GM10847 (cell line): ENCODE data around the gene PPFIBP1.

Source experiments
- POLR2A ChIP-seq: IDR thresholded peaks from 2 replicates; pipeline ENCODE4 v1.6.1; 2011; ENCODE audit not compliant: insufficient read length; ENCODE audit errors: extremely low read depth

Gene PPFIBP1

DNA sequence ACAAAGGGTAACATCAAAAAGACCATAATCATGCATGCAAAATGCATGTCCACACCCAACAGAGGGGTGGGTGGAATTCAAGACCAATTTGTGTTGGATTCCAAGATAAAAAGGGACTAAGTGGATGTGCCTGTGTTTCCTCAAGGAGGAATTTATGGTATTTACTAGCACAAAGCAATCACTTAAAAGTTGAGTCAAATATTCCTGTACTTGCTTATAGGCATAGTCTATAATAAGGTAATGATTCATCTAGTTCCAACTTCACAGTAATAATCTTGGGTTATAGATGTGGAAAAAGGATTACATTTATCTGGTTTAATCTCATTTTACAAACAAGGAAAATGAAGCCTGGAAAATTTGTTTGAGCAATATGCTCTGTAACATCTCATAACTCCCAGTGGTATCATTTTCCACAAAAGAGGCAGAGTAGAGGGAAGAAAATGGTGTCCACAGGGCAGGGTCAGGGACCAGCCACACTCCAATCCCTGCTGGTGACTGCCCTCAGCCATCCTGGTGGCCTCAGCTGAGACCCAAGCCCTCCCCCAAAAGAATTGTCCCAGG, 91.4 kb downstream of the PPFIBP1 start:
- no peak for TF ChIP-seq POLR2A

DNA sequence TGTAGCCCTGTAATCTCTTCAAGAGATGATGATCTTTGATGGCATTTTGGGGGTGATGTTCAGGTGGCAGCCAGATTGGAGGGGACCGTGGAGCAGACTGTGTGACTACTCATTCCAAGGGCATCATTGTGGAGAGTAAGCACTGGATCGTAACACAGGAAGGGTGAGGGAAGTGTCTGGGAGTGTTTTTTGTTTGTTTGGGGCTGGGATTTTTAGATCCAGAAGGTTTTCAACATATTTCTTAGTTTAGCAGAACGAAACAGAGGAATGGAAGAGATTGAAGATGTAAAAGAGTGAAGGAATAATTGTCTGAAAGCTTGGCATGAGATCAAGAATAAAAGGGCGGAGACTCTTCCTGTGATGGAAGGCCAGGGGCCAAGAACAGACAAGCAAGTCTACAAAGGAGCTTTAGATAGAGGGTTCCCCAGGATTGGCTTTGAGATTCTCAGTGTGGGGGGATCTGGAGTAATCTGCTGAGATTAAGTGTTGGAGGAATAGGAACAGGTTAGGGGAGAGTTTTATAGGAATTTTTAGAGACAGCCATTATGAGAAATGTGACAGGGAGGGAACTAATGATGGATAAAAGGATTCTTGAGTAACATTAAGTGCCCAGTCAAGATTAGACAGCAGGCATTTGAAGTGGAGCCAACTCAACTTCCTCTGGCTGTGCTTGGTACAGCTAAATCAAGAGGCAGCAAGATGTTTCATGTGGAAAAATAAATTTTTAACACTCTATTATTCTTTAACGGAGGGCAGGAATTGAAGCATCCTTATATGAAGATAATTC, 92.5 kb downstream of the PPFIBP1 start:
- no peak for TF ChIP-seq POLR2A

DNA sequence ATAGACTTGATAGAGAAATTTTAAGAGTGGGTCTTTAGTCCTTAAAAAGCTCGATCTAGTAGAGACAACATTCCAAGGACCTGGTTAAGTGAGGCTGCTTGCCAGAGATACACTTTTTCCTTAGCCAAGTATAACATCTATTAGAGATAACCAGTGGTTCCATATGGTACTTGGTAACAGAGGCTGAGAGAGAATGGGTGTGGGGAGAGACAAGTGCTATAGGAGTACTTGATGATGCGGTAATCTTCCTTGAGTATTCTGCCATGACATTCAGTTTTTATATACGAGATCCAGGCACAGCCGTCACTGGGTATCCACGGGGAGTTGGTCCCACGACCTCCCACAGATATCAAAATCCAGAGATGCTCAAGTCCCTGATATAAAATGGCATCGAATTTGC, 94.8 kb downstream of the PPFIBP1 start:
- TF ChIP-seq POLR2A: no peak

DNA sequence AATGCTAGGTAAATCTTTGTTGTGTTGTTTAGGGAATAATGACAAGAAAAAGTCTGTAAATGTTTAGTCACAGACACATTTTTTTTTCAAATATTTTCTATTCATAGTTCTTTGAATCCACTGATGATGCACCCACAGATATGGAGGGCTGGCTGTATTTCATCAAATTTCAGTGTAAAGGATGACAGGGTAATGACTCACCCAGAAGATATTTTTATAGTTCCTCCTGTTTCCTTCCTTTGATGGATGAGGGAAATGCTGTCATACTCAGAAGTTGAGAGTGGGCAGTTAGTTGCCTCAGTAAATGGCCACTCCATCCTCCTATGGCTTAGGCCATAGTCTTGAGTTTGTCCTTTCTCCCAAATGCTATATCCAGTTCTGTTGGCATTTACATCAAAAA, 95.3 kb downstream of the PPFIBP1 start:
- no peak for TF ChIP-seq POLR2A

DNA sequence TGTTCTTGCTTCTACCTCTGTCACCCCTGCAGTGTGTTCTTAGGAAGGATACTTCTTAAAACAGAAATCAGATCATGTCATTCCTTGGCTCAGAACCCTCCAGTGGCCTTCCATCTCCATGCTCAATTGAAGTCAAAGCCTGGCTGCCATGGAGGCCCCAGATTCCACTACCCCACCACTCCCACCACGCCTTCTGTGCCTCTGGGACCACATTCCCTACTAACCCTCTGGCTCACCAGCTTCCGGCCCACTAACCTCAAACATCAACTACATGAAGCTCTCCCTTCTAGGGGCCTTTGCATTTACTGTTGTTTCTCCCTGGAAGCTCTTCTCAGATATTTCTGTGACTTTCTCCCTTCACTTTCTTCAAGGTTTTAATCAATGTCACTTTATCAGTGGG, 96.1 kb downstream of the PPFIBP1 start:
- no peak for TF ChIP-seq POLR2A

DNA sequence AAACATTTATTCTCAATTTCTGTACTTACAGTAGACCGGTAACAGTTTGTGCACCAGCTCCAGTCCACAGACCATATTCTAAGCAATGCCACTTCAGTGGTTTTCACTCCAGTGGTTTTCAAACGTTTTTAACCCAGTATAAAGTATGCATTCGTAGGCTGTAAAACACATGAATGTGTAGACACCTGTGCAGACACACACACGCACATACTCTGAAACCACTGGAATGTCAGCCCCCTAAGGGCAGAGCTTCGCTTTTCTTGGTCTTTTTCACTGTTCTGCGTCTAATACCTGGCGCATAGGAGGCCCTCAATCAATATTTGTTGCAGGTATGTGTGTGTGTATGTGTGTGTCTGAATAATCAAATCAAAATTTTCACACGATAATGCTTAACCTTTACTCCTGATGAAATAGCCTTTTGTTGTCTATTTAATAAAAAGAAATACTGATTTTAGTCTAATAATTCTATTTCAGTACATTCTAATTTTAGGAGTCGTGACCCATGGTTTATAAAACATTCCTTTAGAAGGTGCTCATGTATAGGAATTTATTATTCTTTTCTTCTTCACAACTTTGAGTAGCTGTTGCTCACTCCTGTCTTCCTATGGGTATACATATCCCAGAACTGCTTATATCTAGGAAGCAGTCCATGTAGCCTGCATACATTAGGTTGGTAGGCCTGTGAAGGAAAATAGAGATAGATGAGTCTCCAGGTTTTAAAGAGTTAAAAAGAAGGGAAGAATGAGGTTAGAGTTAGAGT, 98.6 kb downstream of the PPFIBP1 start:
- TF ChIP-seq POLR2A: no peak

DNA sequence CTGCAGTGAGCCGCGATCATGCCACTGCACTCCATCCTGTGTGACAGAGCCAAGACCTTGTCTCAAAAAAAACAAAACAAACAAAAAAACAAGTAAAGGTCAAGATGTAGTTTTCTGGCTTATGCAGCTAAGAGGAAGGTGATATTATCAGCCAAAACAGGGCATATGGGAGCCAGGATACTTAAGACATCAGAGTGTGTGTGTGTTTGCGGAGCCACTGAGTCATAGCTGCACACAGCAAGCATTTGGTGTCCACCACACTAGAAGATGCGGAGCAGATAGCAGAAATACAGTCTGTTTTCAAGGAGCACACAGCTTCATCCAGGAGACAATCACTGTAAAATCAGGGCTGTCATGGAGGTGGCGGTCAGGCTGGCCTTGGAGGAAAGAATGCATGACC, 99.6 kb downstream of the PPFIBP1 start:
- no peak for TF ChIP-seq POLR2A

DNA sequence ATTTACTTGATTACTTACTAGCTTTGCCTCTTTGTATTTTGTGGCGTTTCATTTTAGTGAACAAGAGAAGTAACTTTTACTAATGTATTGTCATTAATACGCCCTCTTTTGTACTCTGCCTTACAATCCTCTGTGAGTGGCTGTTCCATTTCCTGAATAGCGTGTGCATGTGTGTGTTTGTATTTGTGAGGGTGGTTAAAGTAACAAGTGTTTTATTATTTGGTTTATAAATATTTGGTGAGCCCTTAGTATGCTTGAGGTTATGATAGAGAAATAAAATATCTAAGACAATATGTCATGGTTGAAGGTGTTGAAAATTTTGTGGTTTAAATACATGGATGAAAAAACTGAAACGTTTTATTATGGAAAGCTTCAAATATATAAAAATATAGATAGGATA, 100.6 kb downstream of the PPFIBP1 start:
- TF ChIP-seq POLR2A: no peak

DNA sequence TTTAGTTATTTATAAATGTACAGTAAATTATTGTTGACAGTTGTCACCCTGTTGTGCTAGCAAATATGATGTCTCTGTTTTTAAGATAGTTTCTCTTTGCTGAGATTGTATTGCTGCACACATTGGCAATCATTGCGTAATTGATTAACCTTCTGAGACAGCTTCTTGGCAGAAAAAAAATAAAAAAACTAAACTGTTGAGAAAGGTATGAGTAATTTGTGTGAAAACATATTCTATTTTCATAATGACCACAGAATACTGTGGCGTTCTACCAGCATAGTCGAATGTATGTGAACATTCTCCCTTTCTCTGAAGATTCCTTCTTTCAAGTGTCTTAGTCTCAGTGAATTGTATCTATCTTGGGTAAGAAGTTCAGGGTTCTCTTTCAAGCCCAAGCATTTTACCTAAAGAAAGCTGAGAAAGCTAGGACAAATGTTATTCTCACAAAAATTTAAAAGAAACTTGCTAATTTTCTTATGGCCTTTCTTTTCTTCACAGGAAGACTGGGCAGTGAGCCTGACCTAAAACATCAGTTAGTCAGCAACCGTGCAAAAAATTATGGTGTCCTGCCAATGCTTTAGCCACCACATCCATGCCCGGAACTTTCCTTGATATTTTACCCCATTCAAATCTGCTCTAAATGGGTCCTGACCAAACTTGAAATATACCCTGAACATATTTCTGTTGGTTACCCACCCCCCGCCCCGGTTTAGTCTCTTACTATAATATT, 103.3 kb downstream of the PPFIBP1 start:
- no peak for TF ChIP-seq POLR2A

DNA sequence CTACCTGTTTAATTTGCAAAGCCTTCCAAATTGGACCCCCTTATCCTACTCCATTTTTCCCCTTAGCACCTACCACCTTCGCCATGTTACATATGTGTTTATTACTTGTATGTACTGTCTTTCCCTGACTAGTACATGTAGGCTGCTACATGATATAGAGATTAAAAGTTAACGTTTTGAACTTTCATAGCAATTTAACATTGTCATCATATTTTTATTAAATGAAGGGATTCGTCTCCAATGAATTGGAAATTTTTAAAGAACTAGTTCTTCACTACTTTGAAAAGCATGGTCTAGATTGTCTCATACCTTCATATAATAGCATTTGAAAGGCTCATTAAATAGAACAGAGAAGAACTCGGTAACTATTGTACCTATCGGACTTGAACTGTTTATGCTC, 107.4 kb downstream of the PPFIBP1 start:
- TF ChIP-seq POLR2A: no peak

DNA sequence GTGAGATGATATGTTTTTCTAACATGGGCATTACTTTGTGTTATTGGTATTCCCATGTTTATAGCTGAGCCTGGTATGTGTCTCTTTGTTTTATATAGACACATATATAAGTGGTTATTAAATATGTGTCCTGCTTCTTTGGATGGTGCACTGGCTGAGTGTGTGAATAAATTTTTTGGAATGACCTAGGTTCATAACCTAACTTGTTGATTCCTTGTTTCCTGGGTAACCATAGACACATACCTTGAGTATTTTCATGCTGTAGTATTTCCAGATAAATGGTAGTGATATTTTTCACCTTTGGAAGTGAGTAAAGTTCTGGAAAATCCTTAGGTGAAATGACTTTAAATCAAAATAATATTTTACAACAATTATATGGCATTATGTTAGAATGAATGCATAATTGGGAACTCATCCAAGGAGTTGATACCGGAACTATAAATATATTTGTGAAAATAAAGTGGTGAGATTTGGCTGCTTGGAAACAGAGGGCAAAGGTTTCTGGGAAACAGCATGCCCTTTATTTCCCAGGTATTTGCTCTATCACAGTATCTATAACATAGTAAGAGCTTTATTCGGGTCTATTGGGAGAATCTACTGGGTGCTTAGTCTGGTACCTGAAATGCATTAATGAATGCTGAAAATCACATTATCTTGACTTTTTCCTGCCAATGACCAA, 107.9 kb downstream of the PPFIBP1 start:
- no peak for TF ChIP-seq POLR2A

DNA sequence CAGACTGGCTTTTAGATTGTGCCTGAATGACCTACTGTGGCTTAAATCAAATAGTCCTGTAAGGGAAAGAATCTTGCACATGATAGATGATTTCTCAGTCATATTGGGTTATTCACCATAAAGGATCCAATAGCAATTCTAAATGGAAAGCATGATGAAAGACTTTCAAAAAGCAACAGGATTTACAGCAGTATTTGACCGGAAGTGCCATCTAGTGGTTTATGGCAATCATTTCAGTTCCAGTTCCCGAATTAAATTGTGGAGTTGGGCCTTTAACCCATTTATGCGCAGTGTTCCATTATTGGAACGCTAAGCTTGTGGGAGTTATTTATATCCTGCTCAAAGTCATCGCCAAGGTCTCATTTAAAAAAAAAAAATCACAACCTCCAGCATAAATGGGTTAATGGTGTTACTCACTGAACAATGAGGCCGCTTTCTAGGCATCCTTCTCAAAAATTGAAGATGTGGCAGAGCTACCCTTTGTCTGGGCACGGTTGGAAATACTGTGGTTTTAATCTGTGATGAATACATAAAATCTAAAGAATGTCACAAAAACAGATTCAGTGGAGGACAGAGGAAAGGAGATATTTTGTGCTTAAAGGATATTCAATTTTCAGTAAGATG, 111.5 kb downstream of the PPFIBP1 start:
- no peak for TF ChIP-seq POLR2A

DNA sequence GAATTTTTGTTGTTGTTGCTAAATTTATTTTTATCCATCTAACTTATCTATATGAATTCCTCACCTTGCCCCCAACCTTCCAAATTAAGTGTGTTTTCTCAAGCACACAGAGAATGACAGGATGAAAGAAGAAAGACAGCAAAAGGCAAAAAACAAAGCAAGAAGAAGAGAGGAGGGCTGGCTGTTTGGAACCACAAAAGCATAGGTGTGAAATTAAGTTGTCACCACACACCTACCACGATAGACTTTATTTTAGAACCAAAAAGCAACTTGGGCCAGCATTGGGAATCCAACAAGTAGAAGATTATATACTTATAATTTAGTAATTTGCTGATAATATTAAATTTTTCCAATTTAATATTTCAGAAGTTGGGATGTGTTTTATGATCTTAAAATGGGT, 113.5 kb downstream of the PPFIBP1 start:
- no peak for TF ChIP-seq POLR2A

DNA sequence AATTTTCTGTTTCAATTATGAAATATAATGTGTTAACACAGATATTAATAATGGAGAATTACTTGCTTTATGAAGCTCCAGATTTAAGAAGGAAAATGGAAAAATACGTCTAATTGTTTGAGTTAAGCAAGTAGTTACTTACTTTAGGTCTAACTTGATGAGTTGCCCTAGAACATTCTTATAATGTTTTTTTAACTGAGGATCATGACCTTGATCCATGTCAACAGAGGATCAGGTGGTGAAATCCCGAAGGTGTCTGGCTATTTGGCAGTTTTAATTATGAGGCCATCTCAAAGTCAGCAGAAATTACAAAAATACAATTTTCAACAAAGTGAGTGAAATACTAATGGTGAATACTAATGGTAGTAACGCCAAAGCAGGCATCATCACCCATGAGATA, 115.3 kb downstream of the PPFIBP1 start:
- TF ChIP-seq POLR2A: no peak
